Stimulated activated naive CD8-positive, alpha-beta T cell treated with anti-CD3 and anti-CD28 coated beads, Interleukin-15, amount 100 ng/mL, for 72 hours (primary cell): ENCODE measurements around the gene THADA.
"Not testable (repeated sequence)": the region's sequence is repeated elsewhere in the genome, so short reads cannot be mapped to it uniquely, and the experiment has no call there.

Experiments used
- ATAC-seq: fragments of 150-1000 bp; cut with Tn5 transposase; 2 replicates; pipeline ENCODE4 v1.10.0; 2021; ENCODE audit warnings: mild to moderate bottlenecking, moderate library complexity
- DNase-seq, 2 donors: peaks; one replicate each; pipeline ENCODE4 v3.0.0; 2021 to 2022
- H3K27ac Mint-ChIP-seq, 2 donors: one replicate each; pipeline ENCODE4 v1.8.0; 2022; ENCODE audit warnings: mild to moderate bottlenecking in 2 of 2, mixed read lengths in 2 of 2, moderate library complexity in 2 of 2
- H3K27me3 Mint-ChIP-seq: one replicate; pipeline ENCODE4 v1.8.0; 2022; ENCODE audit warnings: mixed read lengths
- H3K4me1 Mint-ChIP-seq: one replicate; pipeline ENCODE4 v1.8.0; 2022; ENCODE audit warnings: mild to moderate bottlenecking, mixed read lengths
- H3K4me3 Mint-ChIP-seq, 2 donors: one replicate each; pipeline ENCODE4 v1.8.0; 2022; ENCODE audit warnings: mild to moderate bottlenecking in 2 of 2, mixed read lengths in 2 of 2, moderate library complexity in 1 of 2
- H3K9me3 Mint-ChIP-seq, 2 donors: one replicate each; pipeline ENCODE4 v1.8.0; 2022; ENCODE audit warnings: mixed read lengths in 2 of 2

Gene THADA

DNA sequence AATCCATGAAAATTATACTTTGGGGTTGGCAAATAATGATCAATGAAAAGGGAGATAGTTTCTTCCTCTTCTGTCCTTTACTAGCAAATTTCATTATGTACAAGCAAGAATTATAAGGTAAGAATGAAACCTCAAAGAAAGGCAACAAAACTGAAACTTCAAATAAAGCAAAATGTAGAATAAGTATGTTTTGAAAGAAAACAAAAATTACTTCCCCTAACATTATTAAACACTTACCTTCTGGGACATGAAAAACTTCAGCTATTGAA lies 29.4 kb downstream of the THADA start:
- H3K27me3 Mint-ChIP-seq, result no peaks in the 10 kb centered on the region
- H3K4me3 Mint-ChIP-seq, result peak overlapping the region in 1 of 2 donors; percentile 38
- no peak for ATAC-seq
- H3K27ac Mint-ChIP-seq, result no peak overlapping the region
- H3K4me1 Mint-ChIP-seq, result peaks cover 75% of the 10 kb centered on the region
- no peak for DNase-seq
- H3K9me3 Mint-ChIP-seq, result no peaks in the 10 kb centered on the region

DNA sequence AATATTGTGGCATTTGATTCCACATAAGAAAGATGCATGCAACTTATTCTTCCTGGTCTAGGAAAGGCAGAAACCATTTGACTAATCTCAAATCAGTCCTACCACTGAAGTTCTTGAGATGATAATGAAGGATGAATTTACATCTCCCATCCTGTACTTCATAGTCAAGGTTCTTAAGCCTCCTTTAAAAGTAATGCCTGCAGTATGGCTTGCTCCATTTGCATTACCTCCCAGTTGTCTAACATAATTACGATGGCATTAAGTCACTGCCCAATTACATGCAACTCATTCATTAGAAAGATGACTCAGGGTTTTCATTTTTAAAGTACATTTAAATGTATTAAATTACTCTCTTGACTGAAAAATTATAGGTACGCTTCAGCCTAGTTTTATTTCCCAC lies 32.2 kb downstream of the THADA start:
- H3K27me3 Mint-ChIP-seq, result no peaks in the 10 kb centered on the region
- no peak overlapping the region for H3K27ac Mint-ChIP-seq
- H3K4me1 Mint-ChIP-seq, result peaks cover 76% of the 10 kb centered on the region
- ATAC-seq (no peak), DNase-seq (no peak)
- no peaks in the 10 kb centered on the region for H3K9me3 Mint-ChIP-seq
- H3K4me3 Mint-ChIP-seq, result peak overlapping the region in 1 of 2 donors; percentile 8

GRCh38 chr2:43560231-43560547 lies 35.6 kb downstream of the THADA start:
- Mint-ChIP-seq H3K27ac (no peak overlapping the region), H3K9me3 (no peaks in the 10 kb centered on the region), H3K4me3 (peak overlapping the region in 1 of 2 donors; percentile 58), H3K4me1 (peaks cover 46% of the 10 kb centered on the region), H3K27me3 (no peaks in the 10 kb centered on the region)
- DNase-seq (no peak), ATAC-seq (no peak)

- no peaks in the 10 kb centered on the region for H3K9me3 Mint-ChIP-seq
- ATAC-seq (peak; percentile 90), DNase-seq (peak; percentile 5 to 37)
- peaks cover 45% of the 10 kb centered on the region for H3K4me1 Mint-ChIP-seq
- peak overlapping the region in 1 of 2 donors; percentile 69 for H3K27ac Mint-ChIP-seq
- H3K27me3 Mint-ChIP-seq, result no peaks in the 10 kb centered on the region
- peak overlapping the region; percentile 57 to 58 for H3K4me3 Mint-ChIP-seq
These were observed 36.2 kb downstream of the THADA start for GRCh38 chr2:43559391-43560230.

- Mint-ChIP-seq H3K9me3 (no peaks in the 10 kb centered on the region), H3K27me3 (no peaks in the 10 kb centered on the region), H3K4me1 (peaks cover 28% of the 10 kb centered on the region), H3K27ac (no peak overlapping the region), H3K4me3 (no peak overlapping the region)
- DNase-seq (no peak), ATAC-seq (no peak)
These were observed 38.6 kb downstream of the THADA start for GRCh38 chr2:43557196-43557595.

DNA sequence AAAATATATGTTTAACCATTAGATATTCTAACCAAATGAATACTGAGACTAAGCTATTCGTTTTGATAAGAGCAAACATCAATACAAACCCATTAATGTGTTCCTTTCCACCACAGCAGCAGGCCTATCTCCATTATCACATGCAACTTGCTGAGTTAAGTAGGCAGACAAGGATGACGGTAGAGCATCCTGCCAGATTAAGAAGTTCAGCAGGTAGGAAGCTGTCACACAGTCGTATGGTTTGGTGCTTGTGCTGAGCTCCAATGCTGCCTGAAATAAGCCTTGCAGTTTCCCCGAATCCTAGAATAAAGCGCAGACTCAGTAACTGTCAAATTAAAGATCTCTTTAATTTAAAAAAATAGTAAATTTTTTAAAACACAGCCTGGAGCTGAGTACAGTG lies 39.6 kb downstream of the THADA start:
- DNase-seq, result no peak
- Mint-ChIP-seq H3K27ac (no peak overlapping the region), H3K4me1 (peaks cover 20% of the 10 kb centered on the region), H3K4me3 (no peak overlapping the region), H3K9me3 (no peaks in the 10 kb centered on the region), H3K27me3 (no peaks in the 10 kb centered on the region)
- no peak for ATAC-seq

- H3K4me3 Mint-ChIP-seq, result no peak overlapping the region
- DNase-seq (no peak), ATAC-seq (no peak)
- no peak overlapping the region for H3K27ac Mint-ChIP-seq
- H3K9me3 Mint-ChIP-seq, result no peaks in the 10 kb centered on the region
- no peaks in the 10 kb centered on the region for H3K4me1 Mint-ChIP-seq
- no peaks in the 10 kb centered on the region for H3K27me3 Mint-ChIP-seq
These were observed 42.4 kb downstream of the THADA start for GRCh38 chr2:43553341-43553855.

DNA sequence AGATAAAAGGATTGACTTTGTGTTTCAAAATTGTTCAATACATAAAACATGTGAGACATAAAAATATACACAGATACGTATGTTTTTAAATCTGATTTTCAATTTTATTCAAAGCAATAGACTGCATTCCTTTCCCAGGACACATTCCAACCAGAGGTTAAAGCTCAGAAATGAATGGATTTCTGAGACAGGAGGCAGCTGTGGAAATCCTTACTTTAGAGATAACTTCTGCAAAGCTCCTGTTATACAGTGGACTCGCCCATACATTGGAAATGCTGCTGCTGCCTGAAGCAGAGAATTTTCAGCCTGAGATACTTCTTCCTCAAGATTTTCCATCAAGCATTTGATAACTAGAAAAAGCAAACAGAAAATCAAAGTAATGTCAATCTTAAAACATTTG lies 43.8 kb downstream of the THADA start:
- Mint-ChIP-seq H3K27ac (no peak overlapping the region), H3K9me3 (no peaks in the 10 kb centered on the region), H3K4me1 (no peaks in the 10 kb centered on the region), H3K27me3 (no peaks in the 10 kb centered on the region), H3K4me3 (no peak overlapping the region)
- no peak for DNase-seq
- no peak for ATAC-seq

- not testable (repeated sequence) for DNase-seq
These were observed 47.5 kb downstream of the THADA start for GRCh38 chr2:43548381-43548780.

GRCh38 chr2:43542285-43542933 lies 53.4 kb downstream of the THADA start:
- Mint-ChIP-seq H3K4me1 (peaks cover 11% of the 10 kb centered on the region), H3K27ac (no peak overlapping the region), H3K4me3 (no peak overlapping the region), H3K9me3 (no peaks in the 10 kb centered on the region), H3K27me3 (no peaks in the 10 kb centered on the region)
- DNase-seq, result no peak
- no peak for ATAC-seq

More at GRCh38 chr2:43548381-43548780, 47.5 kb downstream of the THADA start:
- H3K27ac Mint-ChIP-seq, H3K9me3 Mint-ChIP-seq, H3K4me1 Mint-ChIP-seq, H3K4me3 Mint-ChIP-seq, H3K27me3 Mint-ChIP-seq, ATAC-seq: not testable (repeated sequence)

- Mint-ChIP-seq H3K27ac (no peak overlapping the region), H3K4me1 (peaks cover 16% of the 10 kb centered on the region), H3K4me3 (no peak overlapping the region), H3K27me3 (no peaks in the 10 kb centered on the region), H3K9me3 (no peaks in the 10 kb centered on the region)
- peak; percentile 46 for ATAC-seq
- no peak for DNase-seq
These were observed 54.7 kb downstream of the THADA start for GRCh38 chr2:43541165-43541564.

DNA sequence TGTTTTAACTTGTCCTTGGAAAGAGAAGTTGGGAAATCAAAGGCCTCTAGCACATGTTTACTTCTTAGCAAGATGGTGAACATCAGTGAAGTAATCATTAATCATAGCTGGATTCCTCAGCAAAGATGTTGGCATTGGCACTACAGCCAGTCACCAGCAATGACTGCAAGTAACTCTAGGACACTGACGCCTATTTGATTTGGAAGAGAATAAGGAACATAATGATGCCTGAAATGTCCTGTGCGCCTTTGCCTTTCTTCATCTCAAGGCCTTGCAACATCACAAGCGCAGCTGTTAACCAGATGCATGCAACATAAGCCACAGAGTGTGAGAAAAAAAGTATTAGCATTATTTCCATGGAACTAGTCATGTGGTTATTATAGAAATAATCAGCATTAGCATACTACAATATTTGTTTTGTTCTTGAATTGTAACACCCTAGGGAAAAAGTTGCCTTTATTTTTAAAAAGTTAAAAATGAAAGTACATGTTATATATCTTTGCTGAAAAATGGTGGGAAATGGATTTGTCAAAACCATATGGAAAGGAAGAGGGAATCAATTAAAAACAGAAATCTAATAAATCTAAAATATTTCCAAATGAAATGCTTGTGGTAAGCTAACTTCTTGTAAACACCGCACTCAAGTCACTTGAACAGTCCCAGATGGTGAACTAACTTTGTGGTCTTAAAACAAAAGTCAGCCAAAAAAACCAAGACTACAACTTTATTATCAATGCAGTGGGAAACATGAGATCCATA lies 55.6 kb downstream of the THADA start:
- DNase-seq (no peak), ATAC-seq (no peak)
- Mint-ChIP-seq H3K4me3 (no peak overlapping the region), H3K9me3 (no peaks in the 10 kb centered on the region), H3K4me1 (peaks cover 16% of the 10 kb centered on the region), H3K27ac (peak overlapping the region in 1 of 2 donors; percentile 42), H3K27me3 (no peaks in the 10 kb centered on the region)

GRCh38 chr2:43539436-43539835 lies 56.4 kb downstream of the THADA start:
- ATAC-seq (no peak), DNase-seq (no peak)
- H3K4me1 Mint-ChIP-seq, result peaks cover 16% of the 10 kb centered on the region
- H3K27me3 Mint-ChIP-seq, result no peaks in the 10 kb centered on the region
- H3K9me3 Mint-ChIP-seq, result no peaks in the 10 kb centered on the region
- no peak overlapping the region for H3K27ac Mint-ChIP-seq
- H3K4me3 Mint-ChIP-seq, result no peak overlapping the region

- no peak for DNase-seq
- no peak for ATAC-seq
- Mint-ChIP-seq H3K4me3 (no peak overlapping the region), H3K27me3 (no peaks in the 10 kb centered on the region), H3K27ac (no peak overlapping the region), H3K4me1 (peaks cover 16% of the 10 kb centered on the region), H3K9me3 (no peaks in the 10 kb centered on the region)
These were observed 57.7 kb downstream of the THADA start for GRCh38 chr2:43538034-43538670.

GRCh38 chr2:43537137-43537536 lies 58.7 kb downstream of the THADA start:
- H3K4me1 Mint-ChIP-seq, result peaks cover 16% of the 10 kb centered on the region
- no peaks in the 10 kb centered on the region for H3K27me3 Mint-ChIP-seq
- no peaks in the 10 kb centered on the region for H3K9me3 Mint-ChIP-seq
- H3K27ac Mint-ChIP-seq, result no peak overlapping the region
- ATAC-seq, result no peak
- DNase-seq, result no peak
- no peak overlapping the region for H3K4me3 Mint-ChIP-seq
